A549 (cell line): ENCODE measurements around the gene GRK6. TPM values are rescaled to one million over a fixed set of nuclear protein-coding genes. Genes with fewer than 3 reads are reported as not detected.

ENCODE experiments used
- ATAC-seq, 2 experiments: fragments of 200-7000 bp in 1 of 2; fragments of >200 bp in 1 of 2; cut with Nextera tagmentation in 1 of 2; cut with Tn5 transposase in 1 of 2; 3 replicates each; pipeline versions ENCODE4 v1.8.0 to v1.9.1; 2018 to 2020; ENCODE audit warnings: mild to moderate bottlenecking in 1 of 2, moderate library complexity in 1 of 2
- CTCF ChIA-PET: fragments of 300-600 bp; sonication (Branson Sonifier 250); formaldehyde crosslinking; extraction: SDS; loops from one replicate; lab custom pipeline; 2021; ENCODE audit warnings: antibody characterized with exemption, inconsistent platforms; lab: Yijun Ruan, JAX
- POLR2A ChIA-PET: fragments of 350-600 bp; formaldehyde crosslinking; extraction: SDS; loops from one replicate; lab custom pipeline; 2021; ENCODE audit warnings: antibody characterized with exemption, inconsistent platforms; lab: Yijun Ruan, JAX
- DNase-seq, 2 experiments: peaks; one replicate each; pipeline versions ENCODE4 v3.0.0 to v3.0.0-alpha.2; 2011 to 2016; ENCODE audit warnings: low read depth in 1 of 2, low spot score in 1 of 2
- FAIRE-seq: peaks from 2 replicates; lab custom pipeline; 2011; peaks lifted over from hg19 to GRCh38; lab: Jason Lieb, UNC
- H3K27ac ChIP-seq, 2 experiments: fragments of >200 bp; sonication (Bioruptor Twin); formaldehyde crosslinking; 3 replicates each; pipeline ENCODE4 v1.5.1; 2016 to 2017
- H3K4me1 ChIP-seq: fragments of >200 bp; sonication (Bioruptor Twin); formaldehyde crosslinking; 3 replicates; pipeline ENCODE4 v1.6.1; 2016
- H3K4me2 ChIP-seq: fragments of >200 bp; sonication (Bioruptor Twin); formaldehyde crosslinking; 3 replicates; pipeline ENCODE4 v1.6.1; 2016
- H3K4me3 ChIP-seq: fragments of >200 bp; sonication (Bioruptor Twin); formaldehyde crosslinking; 3 replicates; pipeline ENCODE4 v1.5.1; 2016
- H3K9me3 ChIP-seq: fragments of >200 bp; sonication (Bioruptor Twin); formaldehyde crosslinking; 3 replicates; pipeline ENCODE4 v1.6.1; 2016
- ATOH8 ChIP-seq: fragments of 250-450 bp; sonication (Bioruptor Pico); IDR thresholded peaks from 2 replicates; pipeline ENCODE4 v1.5.0; 2020; ENCODE audit warnings: low read depth, mild to moderate bottlenecking, moderate library complexity
- CHD4 ChIP-seq: fragments of 200-600 bp; sonication (generic); IDR thresholded peaks from 2 replicates; pipeline ENCODE4 v1.6.1; 2016; ENCODE audit warnings: antibody characterized with exemption, mild to moderate bottlenecking, borderline replicate concordance
- EHF ChIP-seq: fragments of 250-450 bp; sonication (Bioruptor Pico); IDR thresholded peaks from 2 replicates; pipeline ENCODE4 v1.5.0; 2020; ENCODE audit warnings: mild to moderate bottlenecking
- ELK1 ChIP-seq: fragments of 150-350 bp; IDR thresholded peaks from 2 replicates; pipeline ENCODE4 v1.6.1; 2014; ENCODE audit warnings: low read depth, mild to moderate bottlenecking, low read length
- GATA3 ChIP-seq: IDR thresholded peaks from 2 replicates; pipeline ENCODE4 v1.6.1; 2012; ENCODE audit warnings: borderline replicate concordance
- KDM5A ChIP-seq: fragments of 200-600 bp; sonication (generic); IDR thresholded peaks from 2 replicates; pipeline ENCODE4 v1.6.1; 2016; ENCODE audit warnings: antibody characterized with exemption, mild to moderate bottlenecking
- MAX ChIP-seq: IDR thresholded peaks from 2 replicates; pipeline ENCODE4 v1.6.1; 2012
- PBX3 ChIP-seq: IDR thresholded peaks from 2 replicates; pipeline ENCODE4 v1.6.1; 2012
- RCOR1 ChIP-seq: fragments of 150-350 bp; IDR thresholded peaks from 2 replicates; pipeline ENCODE4 v1.6.1; 2014; ENCODE audit warnings: antibody characterized with exemption, low read length, low read depth
- RNF2 ChIP-seq: fragments of 200-600 bp; sonication (generic); IDR thresholded peaks from 2 replicates; pipeline ENCODE4 v1.6.1; 2016; ENCODE audit warnings: low read depth, mild to moderate bottlenecking, antibody characterized with exemption, moderate library complexity, borderline replicate concordance
- SREBF2 ChIP-seq: fragments of 450-650 bp; IDR thresholded peaks from 2 replicates; pipeline ENCODE4 v1.6.1; 2014; ENCODE audit warnings: mild to moderate bottlenecking, moderate library complexity
- USF2 ChIP-seq: fragments of 450-650 bp; IDR thresholded peaks from 2 replicates; pipeline ENCODE4 v1.6.1; 2014; ENCODE audit warnings: antibody characterized with exemption
- ZC3H11A ChIP-seq: fragments of 450-650 bp; IDR thresholded peaks from 2 replicates; pipeline ENCODE4 v1.6.1; 2014; ENCODE audit warnings: antibody characterized with exemption, mild to moderate bottlenecking
- ZFP36 ChIP-seq: fragments of 450-650 bp; IDR thresholded peaks from 2 replicates; pipeline ENCODE4 v1.6.1; 2014; ENCODE audit warnings: borderline replicate concordance; ENCODE audit not compliant: partially characterized antibody
- ZNF302 ChIP-seq: fragments of 250-450 bp; sonication (Bioruptor Pico); IDR thresholded peaks from 2 replicates; pipeline ENCODE4 v1.9.0; 2021; ENCODE audit warnings: inconsistent platforms, mild to moderate bottlenecking, moderate library complexity
- WGBS: methylation state at CpG from one replicate; pipeline ENCODE4 v1.1.6; 2017; ENCODE audit errors: missing lambda C conversion rate; 5-methylcytosine and 5-hydroxymethylcytosine counted together
- polyA plus RNA-seq, 4 experiments: library from polyadenylated mRNA; depleted of rRNA in 3 of 4; stranded (reverse); fragments of >200 nt; fragmentation: RNase III in 1 of 4; extraction: RNeasy Plus Mini Kit Qiagen cat#74134 plus additional on column Dnase treatment in 1 of 4; gene quantifications; 2 replicates in 3 of 4; 3 replicates in 1 of 4; pipeline ENCODE4 v1.2.3, GENCODE V29; 2011 to 2017

Gene GRK6
- polyA plus RNA-seq, 2 of the 4 experiments (the other 2 are of a cell fraction) = 20.1 to 28.8 TPM

- TF ChIP-seq ATOH8 (CRISPR knock-in tag) (no peak), ZC3H11A (no peak), ELK1 (no peak)
Measured at GRCh38 chr5:177433658-177434217, 7.3 kb downstream of the GRK6 start (continued).

GRCh38 chr5:177434437-177434836, 8.0 kb downstream of the GRK6 start:
- POLR2A ChIA-PET = no interaction called here
- no peak overlapping the region for H3K4me3 ChIP-seq
- H3K4me2 ChIP-seq = no peak overlapping the region
- H3K4me1 ChIP-seq = no peaks in the 10 kb centered on the region
- peak overlapping the region in 1 of 2 experiments; percentile 1; a peak in 1 of 6 replicates for H3K27ac ChIP-seq
- FAIRE-seq (no peak), ATAC-seq (peak in 1 of 2 experiments; percentile 9; a peak in 3 of 6 replicates), DNase-seq (no peak)
- 81% methylated on average over 6 of the region's 8 CpGs for WGBS
- CTCF ChIA-PET = interaction anchor here (1.0 to 36.0 kb wide), 5 partner anchors 10 to 116 kb away, joined by 3 to 871 read pairs (median 12); partner anchors contain the start of gene PRR7
- TF ChIP-seq ZFP36 (no peak), ZNF302 (CRISPR knock-in tag) (no peak), SREBF2 (no peak), GATA3 (no peak), PBX3 (no peak), RCOR1 (no peak)
- H3K9me3 ChIP-seq = no peaks in the 10 kb centered on the region

GRCh38 chr5:177434942-177435738, 8.7 kb downstream of the GRK6 start:
- H3K4me1 ChIP-seq = no peaks in the 10 kb centered on the region
- CTCF ChIA-PET = interaction anchor here (1.0 to 36.0 kb wide), 6 partner anchors 11 to 117 kb away, joined by 3 to 871 read pairs (median 77); partner anchors contain the start of gene PRR7
- H3K4me2 ChIP-seq = no peak overlapping the region
- ATAC-seq = no peak; a peak in 1 of 6 replicates
- no peaks in the 10 kb centered on the region for H3K9me3 ChIP-seq
- H3K4me3 ChIP-seq = no peak overlapping the region
- WGBS = 88% methylated on average over 19 of the region's 20 CpGs
- no peak for FAIRE-seq
- H3K27ac ChIP-seq = no peak overlapping the region; a peak in 1 of 6 replicates
- 0 out of 2 replicates have a peak, but pooled peaks have one; percentile 36 for TF ChIP-seq PBX3
- no peak for TF ChIP-seq KDM5A
- TF ChIP-seq, all 56 proteins: peak for 1
- no peak for DNase-seq
- POLR2A ChIA-PET = no interaction called here

GRCh38 chr5:177435847-177436536, 9.5 kb downstream of the GRK6 start:
- no peak for DNase-seq
- ATAC-seq = no peak
- TF ChIP-seq MAX (no peak), GATA3 (no peak), USF2 (no peak), RNF2 (no peak), EHF (CRISPR knock-in tag) (no peak), ZC3H11A (no peak), CHD4 (no peak), ELK1 (no peak)
- H3K4me1 ChIP-seq = no peaks in the 10 kb centered on the region
- no peak overlapping the region for H3K4me3 ChIP-seq
- WGBS = 93% methylated on average over 27 of the region's 37 CpGs
- ChIA-PET POLR2A (interaction anchor here (1.7 kb wide), 1 partner anchor 10 kb away, joined by 13 read pairs; the partner anchor contains the start of gene GRK6), CTCF (interaction anchor here (2.6 to 25.5 kb wide), 4 partner anchors 11 to 46 kb away, joined by 6 to 871 read pairs (median 250); partner anchors contain the start of genes F12, GRK6, PFN3 and PRR7)
- no peak overlapping the region for H3K27ac ChIP-seq
- FAIRE-seq = no peak
- H3K4me2 ChIP-seq = no peak overlapping the region
- H3K9me3 ChIP-seq = no peaks in the 10 kb centered on the region
